Measurements from ENCODE around the gene PDE7B.

PDE7B gene

GRCh38 chr6:135985471-135985870 is 134.0 kb downstream of the PDE7B start:
- no peak for TF ChIP-seq CTCF (IDR thresholded peaks at IDR 0.05)
- no peak overlapping the region for H3K27ac ChIP-seq
- no peak for DNase-seq (ENCODE audit: low spot score)
- H3K4me3 ChIP-seq, result no peak overlapping the region

GRCh38 chr6:135987226-135987625 is 135.7 kb downstream of the PDE7B start:
- no peak for TF ChIP-seq CTCF (IDR thresholded peaks at IDR 0.05)
- Histone ChIP-seq H3K27ac (no peak overlapping the region), H3K4me3 (no peak overlapping the region)
- DNase-seq (ENCODE audit: low spot score), result no peak

DNA sequence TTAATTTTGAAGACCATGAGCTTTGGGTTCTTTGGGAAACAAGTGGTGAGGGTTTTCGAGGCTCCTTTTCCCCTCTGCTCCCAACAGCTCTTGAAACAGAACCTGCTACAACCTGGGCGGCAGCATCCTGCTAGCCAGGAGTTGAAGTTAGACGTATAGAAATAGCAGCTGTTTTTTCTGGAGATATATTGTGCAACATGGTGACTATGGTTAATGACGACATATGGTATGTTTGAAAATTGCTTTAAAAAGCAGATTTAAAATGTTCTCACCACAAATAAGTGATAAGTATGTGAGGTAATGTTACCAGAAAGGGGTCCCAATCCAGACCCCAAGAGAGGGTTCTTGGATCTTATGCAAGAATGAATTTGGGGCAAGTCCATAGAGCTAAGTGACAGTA is 138.9 kb downstream of the PDE7B start:
- no peak for TF ChIP-seq CTCF (IDR thresholded peaks at IDR 0.05)
- no peak for DNase-seq (ENCODE audit: low spot score)
- H3K27ac ChIP-seq, result no peak overlapping the region
- no peak overlapping the region for H3K4me3 ChIP-seq

- TF ChIP-seq CTCF (IDR thresholded peaks at IDR 0.05), result no peak
- H3K4me3 ChIP-seq, result no peak overlapping the region
- no peak for DNase-seq (ENCODE audit: low spot score)
- H3K27ac ChIP-seq, result no peak overlapping the region
Measured at GRCh38 chr6:135990855-135991464, 139.5 kb downstream of the PDE7B start.

DNA sequence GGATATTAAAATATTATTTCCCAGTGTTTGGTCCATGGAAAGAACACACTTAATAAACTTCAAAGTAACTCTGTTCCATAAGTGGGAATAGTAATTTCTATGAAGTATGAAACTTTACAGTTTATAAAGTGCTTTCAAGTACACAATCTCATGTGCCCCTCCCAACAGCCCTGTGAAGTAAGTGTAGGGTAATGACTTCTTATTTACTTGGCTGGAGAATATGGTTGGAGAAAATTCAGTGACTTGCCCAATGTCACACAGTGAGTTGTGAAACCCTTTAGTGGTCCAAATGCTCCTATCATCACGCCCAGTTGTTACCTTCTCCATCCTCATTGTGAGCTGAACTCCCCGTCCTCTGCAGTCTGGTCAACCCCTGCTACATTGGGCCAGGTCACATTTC is 141.2 kb downstream of the PDE7B start:
- no peak overlapping the region for H3K27ac ChIP-seq
- no peak for TF ChIP-seq CTCF (IDR thresholded peaks at IDR 0.05)
- no peak overlapping the region for H3K4me3 ChIP-seq
- DNase-seq (ENCODE audit: low spot score), result no peak

DNA sequence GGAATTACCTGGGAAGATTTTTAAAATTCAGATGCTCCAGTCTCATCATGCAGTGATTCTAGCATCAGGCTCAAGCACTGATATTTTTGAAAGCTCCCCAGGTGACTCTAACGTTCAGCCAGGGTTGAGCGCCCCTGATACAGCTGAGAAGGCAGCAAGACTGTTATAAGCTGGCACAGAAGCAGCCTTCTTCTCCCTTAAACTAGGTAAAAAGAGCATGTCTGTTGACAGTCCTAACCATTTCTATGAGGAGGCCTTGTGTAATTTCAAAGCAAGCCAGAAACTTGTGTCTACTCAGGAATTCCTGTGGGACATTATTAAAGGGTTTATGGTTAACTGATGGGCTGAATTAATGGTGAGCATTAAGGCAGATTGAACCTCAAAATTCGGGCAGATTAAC is 141.9 kb downstream of the PDE7B start:
- H3K4me3 ChIP-seq, result no peak overlapping the region
- no peak overlapping the region for H3K27ac ChIP-seq
- DNase-seq (ENCODE audit: low spot score), result no peak
- TF ChIP-seq CTCF (IDR thresholded peaks at IDR 0.05), result no peak

- no peak for DNase-seq (ENCODE audit: low spot score)
- no peak overlapping the region for H3K4me3 ChIP-seq
- no peak for TF ChIP-seq CTCF (IDR thresholded peaks at IDR 0.05)
- no peak overlapping the region for H3K27ac ChIP-seq
Measured at GRCh38 chr6:135994857-135995544, 143.5 kb downstream of the PDE7B start.
